Astrocyte (in vitro differentiated cells and primary cell): ENCODE data around the gene CERKL. TPM values are rescaled to one million over a fixed set of nuclear protein-coding genes. Genes with fewer than 3 reads are reported as not detected.

Experiments used
- DNase-seq: peaks from one replicate; pipeline ENCODE4 v3.0.0-alpha.2; 2010; ENCODE audit warnings: low read depth
- FAIRE-seq: peaks from 2 replicates; lab custom pipeline; 2011; peaks lifted over from hg19 to GRCh38; lab: Jason Lieb, UNC
- H2AFZ ChIP-seq: 2 replicates; pipeline ENCODE4 v1.6.0; 2012; ENCODE audit warnings: low read depth, low read length, inconsistent platforms
- H3K27ac ChIP-seq: 2 replicates; pipeline ENCODE4 v1.5.1; 2011; ENCODE audit warnings: low read depth, low read length, inconsistent platforms
- H3K27me3 ChIP-seq: 2 replicates; pipeline ENCODE4 v1.6.0; 2011; ENCODE audit warnings: low read length, inconsistent platforms; ENCODE audit not compliant: insufficient read depth
- H3K36me3 ChIP-seq: 2 replicates; pipeline ENCODE4 v1.5.1; 2011; ENCODE audit warnings: low read length, inconsistent platforms; ENCODE audit not compliant: insufficient read depth
- H3K4me1 ChIP-seq: 2 replicates; pipeline ENCODE4 v1.5.1; 2011; ENCODE audit warnings: low read length, inconsistent platforms; ENCODE audit not compliant: insufficient read depth
- H3K4me2 ChIP-seq: 2 replicates; pipeline ENCODE4 v1.6.0; 2012; ENCODE audit warnings: low read length, inconsistent platforms
- H3K4me3 ChIP-seq: 2 replicates; pipeline ENCODE4 v1.5.1; 2011; ENCODE audit warnings: low read depth, mild to moderate bottlenecking, low read length, inconsistent platforms; ENCODE audit not compliant: insufficient read depth
- H3K79me2 ChIP-seq: 2 replicates; pipeline ENCODE4 v1.6.0; 2012; ENCODE audit warnings: mild to moderate bottlenecking, low read length, inconsistent platforms; ENCODE audit not compliant: insufficient read depth
- H3K9ac ChIP-seq: 2 replicates; pipeline ENCODE4 v1.6.0; 2012; ENCODE audit warnings: mild to moderate bottlenecking, low read length, inconsistent platforms
- H3K9me3 ChIP-seq: 2 replicates; pipeline ENCODE4 v1.5.1; 2012; ENCODE audit warnings: low read depth, mild to moderate bottlenecking, low read length, inconsistent platforms; ENCODE audit not compliant: insufficient read depth
- H4K20me1 ChIP-seq: 2 replicates; pipeline ENCODE4 v1.6.0; 2012; ENCODE audit warnings: low read length, inconsistent platforms; ENCODE audit not compliant: insufficient read depth
- H3K27ac Mint-ChIP-seq: one replicate; pipeline ENCODE4 v1.8.0; 2021; ENCODE audit warnings: mild to moderate bottlenecking, mixed read lengths; ENCODE audit not compliant: unreplicated experiment
- H3K27me3 Mint-ChIP-seq: one replicate; pipeline ENCODE4 v1.8.0; 2021; ENCODE audit warnings: low read depth, mixed read lengths; ENCODE audit not compliant: unreplicated experiment
- H3K36me3 Mint-ChIP-seq: one replicate; pipeline ENCODE4 v1.8.0; 2021; ENCODE audit warnings: low read depth, mixed read lengths; ENCODE audit not compliant: unreplicated experiment
- H3K4me1 Mint-ChIP-seq: one replicate; pipeline ENCODE4 v1.8.0; 2021; ENCODE audit warnings: low read depth, mixed read lengths; ENCODE audit not compliant: unreplicated experiment
- H3K4me3 Mint-ChIP-seq: one replicate; pipeline ENCODE4 v1.8.0; 2021; ENCODE audit warnings: mild to moderate bottlenecking, moderate library complexity, mixed read lengths; ENCODE audit not compliant: unreplicated experiment
- H3K9me3 Mint-ChIP-seq: one replicate; pipeline ENCODE4 v1.8.0; 2021; ENCODE audit warnings: mild to moderate bottlenecking, mixed read lengths; ENCODE audit not compliant: unreplicated experiment
- CTCF ChIP-seq: IDR thresholded peaks from 2 replicates; pipeline ENCODE4 v1.5.1; 2011; ENCODE audit warnings: low read depth, mild to moderate bottlenecking, inconsistent platforms, low read length, moderate library complexity; ENCODE audit not compliant: insufficient read depth
- EZH2 ChIP-seq: IDR thresholded peaks from 2 replicates; pipeline ENCODE4 v1.6.1; 2012; ENCODE audit warnings: mild to moderate bottlenecking, low read length, inconsistent platforms; ENCODE audit not compliant: insufficient read depth
- total RNA-seq: library from RNA; stranded (reverse); gene quantifications from 2 replicates; pipeline ENCODE4 v1.2.1, GENCODE V29; 2021

CERKL gene
- total RNA-seq, 1 donor from 2014 or later, result 0.16 TPM

GRCh38 chr2:181613241-181613640 lies 43.7 kb downstream of the CERKL start:
- Histone ChIP-seq H3K4me1 (no peaks in the 10 kb centered on the region), H3K9ac (no peak overlapping the region), H2AFZ (no peak overlapping the region), H3K4me2 (no peak overlapping the region), H3K27me3 (no peaks in the 10 kb centered on the region), H3K36me3 (no peaks in the 10 kb centered on the region), H3K27ac (no peak overlapping the region), H3K79me2 (no peaks in the 10 kb centered on the region), H3K4me3 (no peak overlapping the region), H4K20me1 (no peaks in the 10 kb centered on the region), H3K9me3 (no peaks in the 10 kb centered on the region)
- Mint-ChIP-seq H3K4me1 (no peaks in the 10 kb centered on the region), H3K36me3 (no peaks in the 10 kb centered on the region), H3K27ac (no peak overlapping the region), H3K27me3 (no peaks in the 10 kb centered on the region), H3K4me3 (no peak overlapping the region), H3K9me3 (no peaks in the 10 kb centered on the region)
- TF ChIP-seq EZH2 (no peak), CTCF (no peak)
- FAIRE-seq (no peak), DNase-seq (no peak)

- peaks cover 1% of the 10 kb centered on the region for H3K27me3 Mint-ChIP-seq
- no peaks in the 10 kb centered on the region for H4K20me1 ChIP-seq
- H3K4me1 ChIP-seq, result no peaks in the 10 kb centered on the region
- no peak overlapping the region for H3K27ac ChIP-seq
- no peaks in the 10 kb centered on the region for H3K36me3 ChIP-seq
- no peak for FAIRE-seq
- no peaks in the 10 kb centered on the region for H3K9me3 Mint-ChIP-seq
- H3K4me2 ChIP-seq, result no peak overlapping the region
- no peak for TF ChIP-seq CTCF
- TF ChIP-seq EZH2, result no peak
- no peak overlapping the region for H3K4me3 ChIP-seq
- no peaks in the 10 kb centered on the region for H3K36me3 Mint-ChIP-seq
- H3K9ac ChIP-seq, result no peak overlapping the region
- H3K4me1 Mint-ChIP-seq, result no peaks in the 10 kb centered on the region
- no peaks in the 10 kb centered on the region for H3K79me2 ChIP-seq
- H3K27ac Mint-ChIP-seq, result no peak overlapping the region
- no peak overlapping the region for H3K4me3 Mint-ChIP-seq
- no peak overlapping the region for H2AFZ ChIP-seq
- H3K27me3 ChIP-seq, result no peaks in the 10 kb centered on the region
- no peak for DNase-seq
- no peaks in the 10 kb centered on the region for H3K9me3 ChIP-seq
Observed at GRCh38 chr2:181607629-181608590, 49.0 kb downstream of the CERKL start.
